Measurements from ENCODE around the gene OR56A4. TPM values are rescaled to one million over a fixed set of nuclear protein-coding genes. Genes with fewer than 3 reads are reported as not detected.
A peak's percentile ranks its signal among the peaks of the same experiment; 100 is the strongest.

OR56A4 gene
- total RNA-seq, 4 donors from 2014 or later, result not detected

GRCh38 chr11:6012035-6012668, 5.4 kb upstream of the OR56A4 start:
- intact Hi-C loops (cut with DNase I), result no loop called here
- Histone ChIP-seq H3K27me3 (no peaks in the 10 kb centered on the region), H3K4me1 (no peaks in the 10 kb centered on the region), H3K27ac (no peak overlapping the region), H3K36me3 (no peaks in the 10 kb centered on the region), H3K9me3 (no peaks in the 10 kb centered on the region), H3K4me3 (replicated peaks in 1 of 3) (no peak overlapping the region)
- DNase-seq, result no peak
- no peak for TF ChIP-seq CTCF (IDR thresholded peaks at IDR 0.05)
- TF ChIP-seq POLR2A (IDR thresholded peaks at IDR 0.05), result no peak
- 68 to 76% methylated on average over 3 to 4 of the region's 4 CpGs for WGBS, 2 donors

DNA sequence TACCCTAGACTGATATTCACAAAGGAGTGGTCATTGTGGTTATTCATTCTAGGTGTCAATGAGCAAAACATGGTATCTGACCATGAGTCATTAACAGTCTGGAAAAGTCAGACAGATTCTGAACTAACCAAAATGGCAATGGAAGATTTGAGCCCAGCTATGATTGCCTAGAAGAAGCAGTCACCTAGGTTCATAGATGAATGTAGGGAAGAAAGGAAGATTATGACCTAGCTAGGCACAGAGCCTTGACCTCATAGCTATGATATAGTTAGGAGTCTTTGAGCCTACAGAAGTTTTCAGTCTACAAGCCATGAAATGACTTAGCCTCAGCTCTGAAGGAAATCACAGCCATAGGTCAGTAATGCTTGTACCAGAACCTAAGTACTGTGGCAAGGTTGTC, 351 bp downstream of the OR56A4 start:
- H3K27me3 ChIP-seq, result no peaks in the 10 kb centered on the region
- intact Hi-C loops (cut with DNase I), result no loop called here
- no peak overlapping the region for H3K27ac ChIP-seq
- no peaks in the 10 kb centered on the region for H3K4me1 ChIP-seq
- H3K4me3 ChIP-seq (replicated peaks in 1 of 3), result no peak overlapping the region
- H3K36me3 ChIP-seq, result no peaks in the 10 kb centered on the region
- TF ChIP-seq CTCF (IDR thresholded peaks at IDR 0.05) (no peak), POLR2A (IDR thresholded peaks at IDR 0.05) (no peak)
- H3K9me3 ChIP-seq, result no peaks in the 10 kb centered on the region
- no peak for DNase-seq

DNA sequence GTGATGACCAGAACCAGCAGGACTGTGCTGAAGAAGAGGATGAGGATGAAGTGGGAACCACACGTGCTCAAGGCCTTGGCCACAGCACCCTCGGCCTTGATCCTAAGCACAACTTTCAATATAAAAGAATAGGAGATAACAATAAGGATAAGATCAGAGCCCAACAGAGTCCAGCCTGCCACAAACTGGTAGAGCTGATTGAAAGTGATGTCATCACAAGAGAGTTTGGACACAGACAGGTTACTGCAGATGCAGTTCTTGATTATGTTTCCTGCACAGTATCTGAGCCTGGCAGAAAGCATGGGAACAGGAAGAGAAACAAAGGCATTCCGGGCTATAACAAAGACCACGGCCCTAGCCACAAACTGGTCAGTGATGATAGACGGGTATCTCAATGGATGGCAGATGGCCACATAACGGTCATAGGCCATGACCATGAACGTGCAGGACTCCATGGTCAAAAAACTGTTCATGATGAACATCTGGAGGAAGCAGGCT, 4.5 kb downstream of the OR56A4 start:
- intact Hi-C loops (cut with DNase I), result no loop called here
- WGBS, 2 donors, result 75 to 79% methylated on average over 7 of the region's 7 CpGs

GRCh38 chr11:5994791-5995190, 12.0 kb downstream of the OR56A4 start:
- no peaks in the 10 kb centered on the region for H3K36me3 ChIP-seq
- no peak overlapping the region for H3K27ac ChIP-seq
- no peak for TF ChIP-seq POLR2A (IDR thresholded peaks at IDR 0.05)
- TF ChIP-seq CTCF (IDR thresholded peaks at IDR 0.05), result no peak
- 83 to 90% methylated on average over 13 to 14 of the region's 14 CpGs for WGBS, 2 donors
- no peaks in the 10 kb centered on the region for H3K9me3 ChIP-seq
- intact Hi-C loops (cut with DNase I), result no loop called here
- H3K4me3 ChIP-seq (replicated peaks in 1 of 3), result no peak overlapping the region
- no peaks in the 10 kb centered on the region for H3K27me3 ChIP-seq
- H3K4me1 ChIP-seq, result no peaks in the 10 kb centered on the region
- no peak for DNase-seq

More for the DNA sequence above, 4.5 kb downstream of the OR56A4 start:
- no peaks in the 10 kb centered on the region for H3K4me1 ChIP-seq
- no peak for TF ChIP-seq POLR2A (IDR thresholded peaks at IDR 0.05)
- no peak overlapping the region for H3K4me3 ChIP-seq (replicated peaks in 1 of 3)
- H3K36me3 ChIP-seq, result no peaks in the 10 kb centered on the region
- no peak for DNase-seq
- no peaks in the 10 kb centered on the region for H3K9me3 ChIP-seq
- no peaks in the 10 kb centered on the region for H3K27me3 ChIP-seq
- H3K27ac ChIP-seq, result no peak overlapping the region

- H3K9me3 ChIP-seq, result no peaks in the 10 kb centered on the region
- H3K27ac ChIP-seq, result no peak overlapping the region
- TF ChIP-seq CTCF (IDR thresholded peaks at IDR 0.05) (peak in 3 of 6 experiments; percentile 17 to 40 (median 30)), POLR2A (IDR thresholded peaks at IDR 0.05) (no peak)
- no peak for DNase-seq
- intact Hi-C loops (cut with DNase I), result no loop called here
- no peaks in the 10 kb centered on the region for H3K4me1 ChIP-seq
- WGBS, 2 donors, result 56 to 60% methylated on average over 3 of the region's 3 CpGs
- H3K36me3 ChIP-seq, result no peaks in the 10 kb centered on the region
- no peak overlapping the region for H3K4me3 ChIP-seq (replicated peaks in 1 of 3)
- no peaks in the 10 kb centered on the region for H3K27me3 ChIP-seq
Measured at GRCh38 chr11:5992604-5993251, 14.0 kb downstream of the OR56A4 start.

Data from thyroid gland (tissue), 4 donors.